Activated T-helper 2 cell treated with anti-CD3 and anti-CD28 coated beads, Interferon-gamma antibody, Interleukin-2, Interleukin-4, amounts not matched to agents 10 μg/mL and 5 μg/mL and 100 μg/mL, durations not matched to agents 14 hours and 24 hours and 36 hours (primary cell): ENCODE results near the gene TMEM204. TPM values are rescaled to one million over a fixed set of nuclear protein-coding genes. Genes with fewer than 3 reads are reported as not detected.

Experiments
- DNase-seq: peaks from one replicate; pipeline ENCODE4 v3.0.0; 2021; ENCODE audit warnings: low spot score
- H3K27ac Mint-ChIP-seq: one replicate; pipeline ENCODE4 v1.8.0; 2021; ENCODE audit warnings: mixed read lengths
- H3K27me3 Mint-ChIP-seq: one replicate; pipeline ENCODE4 v1.8.0; 2021; ENCODE audit warnings: low read depth, mixed read lengths
- H3K36me3 Mint-ChIP-seq: one replicate; pipeline ENCODE4 v1.8.0; 2021; ENCODE audit warnings: low read depth, mixed read lengths
- H3K4me1 Mint-ChIP-seq: one replicate; pipeline ENCODE4 v1.8.0; 2021; ENCODE audit warnings: low read depth, mixed read lengths
- H3K4me3 Mint-ChIP-seq: one replicate; pipeline ENCODE4 v1.8.0; 2021; ENCODE audit warnings: low read depth, mild to moderate bottlenecking, moderate library complexity, mixed read lengths
- H3K9me3 Mint-ChIP-seq: one replicate; pipeline ENCODE4 v1.8.0; 2021; ENCODE audit warnings: mixed read lengths
- intact Hi-C: fragments of 100-400 bp; cut with micrococcal nuclease; formaldehyde crosslinking; loops from one replicate; pipeline ENCODE4 v1.15.1; 2023
- total RNA-seq: library from RNA; stranded (reverse); gene quantifications from 2 replicates; pipeline ENCODE4 v1.2.3, GENCODE V29; 2022

TMEM204 gene
- total RNA-seq, 1 donor from 2014 or later: 17.2 TPM

GRCh38 chr16:1503110-1503955, 30.1 kb upstream of the TMEM204 start:
- Mint-ChIP-seq H3K27me3 (no peaks in the 10 kb centered on the region), H3K36me3 (peaks cover 19% of the 10 kb centered on the region), H3K9me3 (no peaks in the 10 kb centered on the region), H3K4me1 (no peaks in the 10 kb centered on the region), H3K4me3 (no peak overlapping the region), H3K27ac (no peak overlapping the region)
- intact Hi-C loops: no loop called here
- DNase-seq: no peak

DNA sequence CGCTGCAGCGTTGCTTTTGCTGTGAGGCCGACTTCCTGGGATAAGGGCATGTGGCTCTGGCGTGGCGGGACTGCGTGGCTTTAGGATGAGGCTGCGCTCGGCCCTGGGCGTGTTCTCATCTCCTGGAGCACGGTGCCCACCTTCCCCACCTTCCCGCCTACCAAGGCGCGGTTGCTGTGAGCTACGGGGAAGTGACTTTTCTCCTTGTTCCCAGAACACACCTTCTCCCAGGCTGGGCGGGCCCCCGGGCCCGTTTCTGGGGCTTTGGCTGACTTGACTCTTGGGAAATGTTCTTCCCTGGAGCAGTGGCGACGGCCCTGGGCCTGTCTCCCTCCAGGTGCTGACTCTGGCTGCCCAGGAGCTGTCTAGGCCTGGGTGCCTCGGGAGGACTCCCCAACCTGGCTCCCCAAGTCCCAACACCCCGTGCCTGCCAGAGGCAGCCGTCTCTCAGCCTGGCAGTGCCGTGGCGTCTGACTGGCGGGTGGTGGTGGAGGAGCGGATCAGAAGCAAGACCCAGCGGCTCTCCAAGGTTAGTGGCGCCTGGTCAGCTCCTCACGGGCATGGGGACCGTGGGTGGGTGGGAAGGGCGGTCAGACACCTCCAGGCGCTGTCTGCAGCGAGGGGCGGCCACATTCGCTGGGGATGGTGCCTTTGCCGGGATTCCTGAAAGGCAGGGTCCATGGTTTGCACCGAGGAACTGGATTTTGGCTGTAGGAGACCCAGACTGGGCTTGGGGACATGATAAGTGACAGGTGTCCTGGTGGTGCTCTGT, 28.2 kb upstream of the TMEM204 start:
- Mint-ChIP-seq H3K9me3 (no peaks in the 10 kb centered on the region), H3K36me3 (peaks cover 19% of the 10 kb centered on the region), H3K27me3 (no peaks in the 10 kb centered on the region), H3K27ac (no peak overlapping the region), H3K4me3 (no peak overlapping the region), H3K4me1 (no peaks in the 10 kb centered on the region)
- DNase-seq: no peak
- intact Hi-C loops: no loop called here

GRCh38 chr16:1505912-1506311, 27.6 kb upstream of the TMEM204 start:
- Mint-ChIP-seq H3K27ac (no peak overlapping the region), H3K36me3 (peaks cover 19% of the 10 kb centered on the region), H3K27me3 (no peaks in the 10 kb centered on the region), H3K4me1 (no peaks in the 10 kb centered on the region), H3K4me3 (no peak overlapping the region), H3K9me3 (no peaks in the 10 kb centered on the region)
- no peak for DNase-seq
- intact Hi-C loops: no loop called here

DNA sequence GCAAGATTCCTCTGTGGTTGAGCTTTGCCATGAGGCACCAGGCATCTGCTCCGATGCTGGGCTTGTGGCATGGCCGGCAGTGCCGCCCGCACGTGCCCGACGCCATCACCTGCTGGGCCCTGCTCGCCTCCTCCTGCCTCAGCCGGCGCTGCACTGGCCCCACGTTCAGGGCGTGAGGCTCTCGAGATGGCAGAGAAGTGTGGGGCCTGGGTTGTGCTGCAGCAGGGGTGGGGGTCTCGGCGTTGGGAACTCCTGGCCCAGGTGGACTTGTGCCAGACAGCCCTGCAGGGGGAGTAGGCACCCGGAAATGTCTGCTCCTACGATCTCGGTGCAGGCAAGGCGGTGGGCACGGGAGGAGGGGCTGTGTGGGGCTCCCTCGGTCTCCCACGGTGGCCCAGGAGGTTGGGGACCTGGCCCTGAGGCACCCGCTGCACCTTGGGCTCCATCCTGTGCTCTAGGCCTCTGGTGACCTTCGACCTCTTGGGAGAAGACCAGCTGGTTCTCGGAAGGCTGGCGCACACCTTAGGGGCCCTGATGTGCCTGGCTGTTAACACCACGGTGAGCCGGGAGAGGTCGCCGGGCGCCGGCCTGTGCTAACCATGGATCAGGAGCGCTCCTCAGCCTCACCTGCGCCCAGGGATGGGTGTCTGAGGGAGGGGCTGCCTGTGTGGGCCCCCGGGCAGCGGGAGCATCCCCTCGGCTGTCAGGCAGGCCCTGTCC, 26.8 kb upstream of the TMEM204 start:
- no peak overlapping the region for H3K4me3 Mint-ChIP-seq
- DNase-seq: no peak
- intact Hi-C loops: no loop called here
- H3K4me1 Mint-ChIP-seq: no peaks in the 10 kb centered on the region
- H3K36me3 Mint-ChIP-seq: peaks cover 20% of the 10 kb centered on the region
- H3K9me3 Mint-ChIP-seq: no peaks in the 10 kb centered on the region
- H3K27ac Mint-ChIP-seq: no peak overlapping the region
- H3K27me3 Mint-ChIP-seq: no peaks in the 10 kb centered on the region

DNA sequence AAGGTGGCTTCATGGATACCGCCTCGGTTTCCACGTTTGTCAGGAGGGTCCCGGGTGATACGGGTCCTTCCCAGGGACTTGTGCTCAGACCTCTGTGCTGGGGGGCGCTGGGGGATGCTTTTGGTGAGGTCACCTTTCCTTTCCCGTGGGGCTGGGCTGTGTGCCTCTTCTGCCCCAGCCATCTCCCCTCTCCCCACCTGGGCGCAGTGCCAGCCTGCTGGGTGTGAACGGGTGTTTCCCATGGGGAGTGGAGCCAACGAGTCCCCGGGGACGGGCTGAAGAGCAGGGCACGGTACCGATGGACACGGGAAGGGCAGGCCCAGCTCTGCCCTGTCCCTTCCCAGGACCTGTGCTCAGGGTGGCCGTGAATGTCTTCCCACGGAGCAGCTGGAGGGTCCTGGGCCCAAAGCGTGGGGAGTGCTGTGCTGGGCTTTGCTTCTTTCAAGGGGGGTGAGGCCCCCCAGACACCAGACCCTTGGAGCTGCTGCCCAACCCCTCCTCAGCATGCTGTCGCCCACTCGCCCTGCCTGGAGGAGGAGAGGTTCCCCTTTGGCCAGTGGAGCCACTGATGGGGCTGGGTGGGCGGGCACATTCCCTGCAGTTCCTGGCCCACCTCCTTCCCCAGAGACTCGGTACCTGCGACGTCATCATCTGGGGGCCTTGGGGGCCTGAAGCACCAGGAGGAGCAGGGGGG, 24.8 kb upstream of the TMEM204 start:
- H3K4me3 Mint-ChIP-seq: no peak overlapping the region
- intact Hi-C loops: no loop called here

DNA sequence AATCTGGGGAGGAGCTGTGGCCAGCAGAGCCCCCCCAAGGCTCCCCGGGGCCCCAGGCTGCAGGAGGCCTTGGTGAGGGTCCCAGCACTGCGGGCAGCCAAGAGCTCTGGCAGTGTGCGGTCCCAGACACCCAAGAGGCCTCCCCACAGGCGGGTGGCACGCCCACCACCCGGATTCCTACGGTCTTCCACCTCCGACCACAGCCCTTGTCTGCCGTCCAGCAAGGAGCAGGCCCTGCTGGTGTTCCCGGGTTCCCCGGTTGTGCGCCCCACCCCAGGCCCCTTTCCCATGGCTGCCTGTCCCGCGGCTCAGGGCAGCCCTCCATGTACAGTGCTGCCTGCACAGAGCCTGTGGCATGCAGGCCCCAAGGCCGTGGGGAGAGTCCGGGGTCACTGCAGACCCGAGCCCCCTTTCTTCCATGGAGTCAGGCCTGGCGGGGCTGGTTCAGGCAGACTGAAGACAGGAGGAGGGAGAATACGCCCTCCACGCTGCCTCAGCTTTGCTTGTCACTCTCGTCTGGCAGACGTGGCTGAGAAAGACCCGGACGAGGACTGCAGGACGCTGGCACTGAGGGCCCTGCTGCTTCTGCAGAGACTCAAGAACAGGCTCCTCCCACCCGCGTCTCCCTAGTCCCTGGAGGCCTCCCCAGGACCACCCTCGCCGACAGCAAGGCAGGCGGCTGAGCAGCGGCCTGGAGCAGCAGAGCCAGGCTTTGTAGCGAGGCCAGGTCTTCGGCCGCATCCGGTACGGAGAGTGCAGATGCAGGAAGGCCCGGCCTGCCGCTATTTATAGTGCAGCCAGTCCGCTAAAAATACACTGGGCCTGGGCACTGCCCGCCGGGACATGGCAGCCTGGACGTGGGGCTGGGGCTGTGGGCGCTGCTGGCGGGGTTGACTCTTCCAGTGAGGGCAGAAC, 23.9 kb upstream of the TMEM204 start:
- intact Hi-C loops: no loop called here
- Mint-ChIP-seq H3K4me1 (no peaks in the 10 kb centered on the region), H3K4me3 (no peak overlapping the region), H3K27ac (no peak overlapping the region), H3K36me3 (peaks cover 20% of the 10 kb centered on the region), H3K9me3 (peaks cover 3% of the 10 kb centered on the region), H3K27me3 (no peaks in the 10 kb centered on the region)
- no peak for DNase-seq

More for the DNA sequence above, 24.8 kb upstream of the TMEM204 start:
- no peak for DNase-seq
- no peaks in the 10 kb centered on the region for H3K27me3 Mint-ChIP-seq
- no peaks in the 10 kb centered on the region for H3K4me1 Mint-ChIP-seq
- peaks cover 18% of the 10 kb centered on the region for H3K36me3 Mint-ChIP-seq
- H3K9me3 Mint-ChIP-seq: no peaks in the 10 kb centered on the region
- H3K27ac Mint-ChIP-seq: no peak overlapping the region

- no peaks in the 10 kb centered on the region for H3K4me1 Mint-ChIP-seq
- intact Hi-C loops: no loop called here
Observed at GRCh38 chr16:1510272-1510671, 23.2 kb upstream of the TMEM204 start.

GRCh38 chr16:1510941-1511351, 22.5 kb upstream of the TMEM204 start:
- Mint-ChIP-seq H3K9me3 (peaks cover 8% of the 10 kb centered on the region), H3K27ac (no peak overlapping the region), H3K4me3 (no peak overlapping the region), H3K27me3 (no peaks in the 10 kb centered on the region), H3K36me3 (peaks cover 20% of the 10 kb centered on the region), H3K4me1 (no peaks in the 10 kb centered on the region)
- intact Hi-C loops: no loop called here
- DNase-seq: no peak

More at GRCh38 chr16:1510272-1510671, 23.2 kb upstream of the TMEM204 start:
- H3K27ac Mint-ChIP-seq: no peak overlapping the region
- peaks cover 20% of the 10 kb centered on the region for H3K36me3 Mint-ChIP-seq
- DNase-seq: no peak
- no peak overlapping the region for H3K4me3 Mint-ChIP-seq
- peaks cover 8% of the 10 kb centered on the region for H3K9me3 Mint-ChIP-seq
- no peaks in the 10 kb centered on the region for H3K27me3 Mint-ChIP-seq

- H3K9me3 Mint-ChIP-seq: peaks cover 8% of the 10 kb centered on the region
- H3K4me1 Mint-ChIP-seq: no peaks in the 10 kb centered on the region
- intact Hi-C loops: no loop called here
- H3K4me3 Mint-ChIP-seq: no peak overlapping the region
- peaks cover 20% of the 10 kb centered on the region for H3K36me3 Mint-ChIP-seq
- H3K27me3 Mint-ChIP-seq: no peaks in the 10 kb centered on the region
- DNase-seq: no peak
- no peak overlapping the region for H3K27ac Mint-ChIP-seq
Observed at GRCh38 chr16:1511662-1512569, 21.6 kb upstream of the TMEM204 start.

- peaks cover 16% of the 10 kb centered on the region for H3K36me3 Mint-ChIP-seq
- no peaks in the 10 kb centered on the region for H3K27me3 Mint-ChIP-seq
- H3K4me3 Mint-ChIP-seq: no peak overlapping the region
- H3K9me3 Mint-ChIP-seq: peaks cover 8% of the 10 kb centered on the region
- intact Hi-C loops: no loop called here
- no peak overlapping the region for H3K27ac Mint-ChIP-seq
- no peak for DNase-seq
- no peaks in the 10 kb centered on the region for H3K4me1 Mint-ChIP-seq
Observed at GRCh38 chr16:1512774-1513173, 20.7 kb upstream of the TMEM204 start.

DNA sequence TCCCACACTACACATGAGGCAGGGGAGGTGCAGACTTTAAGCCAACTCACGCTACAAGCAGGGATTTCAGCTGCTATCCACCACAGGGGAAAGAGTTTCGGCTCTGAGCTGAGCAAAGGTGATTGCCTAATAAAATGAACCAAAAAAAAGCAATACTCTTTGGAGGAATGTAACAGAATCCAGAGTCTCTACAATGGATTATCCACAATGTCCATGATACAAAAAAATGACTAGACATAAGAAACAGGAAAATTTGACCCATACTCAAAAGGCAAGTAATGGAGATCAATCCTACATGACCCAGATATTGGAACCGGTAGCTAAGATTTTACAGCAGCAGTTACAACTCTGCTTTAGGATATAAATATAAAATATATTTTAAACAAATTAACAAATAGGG, 19.0 kb upstream of the TMEM204 start:
- no peak overlapping the region for H3K27ac Mint-ChIP-seq

More for the DNA sequence above, 19.0 kb upstream of the TMEM204 start:
- H3K4me3 Mint-ChIP-seq: no peak overlapping the region
- peaks cover 8% of the 10 kb centered on the region for H3K9me3 Mint-ChIP-seq
- H3K4me1 Mint-ChIP-seq: no peaks in the 10 kb centered on the region
- DNase-seq: no peak
- H3K36me3 Mint-ChIP-seq: peaks cover 16% of the 10 kb centered on the region
- no peaks in the 10 kb centered on the region for H3K27me3 Mint-ChIP-seq
- intact Hi-C loops: no loop called here
